PC-3 (cell line): ENCODE data around the gene CCDC178. TPM values are rescaled to one million over a fixed set of nuclear protein-coding genes. Genes with fewer than 3 reads are reported as not detected.
"Not testable (repeated sequence)": the region's sequence is repeated elsewhere in the genome, so short reads cannot be mapped to it uniquely, and the experiment has no call there.

Source experiments
- ATAC-seq: fragments of 200-7000 bp; cut with Tn5 transposase; 2 replicates; pipeline ENCODE4 v1.9.1; 2020; ENCODE audit warnings: mild to moderate bottlenecking, moderate library complexity
- BruUV-seq: library from RNA; stranded (reverse); fragments of 400-500 nt; replicated peaks from 2 replicates; lab custom pipeline; 2021; lab: Mats Ljungman, UMichigan
- CTCF ChIA-PET: fragments of 300-600 bp; sonication (Branson Sonifier 250); formaldehyde crosslinking; loops from one replicate; lab custom pipeline; 2022; ENCODE audit warnings: antibody characterized with exemption; lab: Charles Lee
- POLR2A ChIA-PET: fragments of 300-600 bp; sonication (Branson Sonifier 250); formaldehyde crosslinking; loops from one replicate; lab custom pipeline; 2022; ENCODE audit warnings: antibody characterized with exemption; ENCODE audit not compliant: unreplicated experiment; lab: Charles Lee
- DNase-seq: peaks from one replicate; pipeline ENCODE4 v3.0.0-alpha.2; 2015
- H2AFZ ChIP-seq: fragments of 300-600 bp; sonication (generic); 2 replicates; pipeline ENCODE4 v1.6.0; 2016; ENCODE audit warnings: antibody characterized with exemption, low read length
- H3F3A ChIP-seq: fragments of 300-600 bp; sonication (generic); one replicate; pipeline ENCODE4 v1.6.0; 2017; ENCODE audit warnings: antibody characterized with exemption, low read length, control low read depth, mild to moderate bottlenecking; ENCODE audit not compliant: unreplicated experiment
- H3K27ac ChIP-seq: fragments of 300-600 bp; sonication (generic); 2 replicates; pipeline ENCODE4 v1.5.1; 2016; ENCODE audit warnings: mild to moderate bottlenecking, low read length
- H3K27me3 ChIP-seq: fragments of 300-600 bp; sonication (generic); 2 replicates; pipeline ENCODE4 v1.6.1; 2016; ENCODE audit warnings: low read length, mixed read lengths
- H3K36me3 ChIP-seq: fragments of 300-600 bp; sonication (generic); 2 replicates; pipeline ENCODE4 v1.6.1; 2016; ENCODE audit warnings: low read depth, mixed run types, low read length, mixed read lengths
- H3K4me1 ChIP-seq: fragments of 300-600 bp; sonication (generic); 2 replicates; pipeline ENCODE4 v1.5.1; 2016; ENCODE audit warnings: low read length; ENCODE audit not compliant: insufficient read depth
- H3K4me2 ChIP-seq: fragments of 300-600 bp; sonication (generic); 2 replicates; pipeline ENCODE4 v1.6.0; 2016; ENCODE audit warnings: low read length
- H3K4me3 ChIP-seq: fragments of 300-600 bp; sonication (generic); 2 replicates; pipeline ENCODE4 v1.5.1; 2016; ENCODE audit warnings: mild to moderate bottlenecking, low read length, mixed read lengths
- H3K79me2 ChIP-seq: fragments of 300-600 bp; sonication (generic); 2 replicates; pipeline ENCODE4 v1.6.1; 2017; ENCODE audit warnings: low read length, mixed read lengths
- H3K9ac ChIP-seq: fragments of 300-600 bp; sonication (generic); 2 replicates; pipeline ENCODE4 v1.6.0; 2016; ENCODE audit warnings: mild to moderate bottlenecking, low read length
- H3K9me2 ChIP-seq: fragments of 300-600 bp; sonication (generic); replicated peaks from 2 replicates; pipeline ENCODE4 v1.6.1; 2016; ENCODE audit warnings: mixed run types, low read length, mixed read lengths
- H3K9me3 ChIP-seq: fragments of 300-600 bp; sonication (generic); 2 replicates; pipeline ENCODE4 v1.6.1; 2016; ENCODE audit warnings: low read length, mixed read lengths
- H4K20me1 ChIP-seq: fragments of 300-600 bp; sonication (generic); 2 replicates; pipeline ENCODE4 v1.6.1; 2016; ENCODE audit warnings: low read length, mixed read lengths
- EZH2 ChIP-seq: fragments of 300-600 bp; sonication (generic); IDR thresholded peaks from one replicate; pipeline ENCODE4 v1.6.1; 2017; ENCODE audit warnings: antibody characterized with exemption, mild to moderate bottlenecking, low read length; ENCODE audit not compliant: unreplicated experiment
- EZH2phosphoT487 ChIP-seq: fragments of 300-600 bp; sonication (generic); IDR thresholded peaks from 2 replicates; pipeline ENCODE4 v1.6.1; 2018; ENCODE audit warnings: mild to moderate bottlenecking, antibody characterized with exemption, low read length, borderline replicate concordance
- intact Hi-C: fragments of 100-400 bp; cut with micrococcal nuclease; formaldehyde crosslinking; loops from 2 replicates; pipeline ENCODE4 v1.9.0; 2023
- total RNA-seq: library from RNA; depleted of rRNA; stranded (reverse); fragments of >200 nt; gene quantifications from 2 replicates; pipeline ENCODE4 v1.2.3, GENCODE V29; 2014
- TF ChIP-seq, protein P1 (sequence below): fragments of 300-600 bp; sonication (generic); conservative IDR thresholded peaks from 2 replicates; pipeline ENCODE4 v1.5.1; 2017; ENCODE audit warnings: antibody characterized with exemption, low read depth, mild to moderate bottlenecking, low read length

Gene CCDC178
- total RNA-seq, 1 experiment from 2014 or later = not detected

DNA sequence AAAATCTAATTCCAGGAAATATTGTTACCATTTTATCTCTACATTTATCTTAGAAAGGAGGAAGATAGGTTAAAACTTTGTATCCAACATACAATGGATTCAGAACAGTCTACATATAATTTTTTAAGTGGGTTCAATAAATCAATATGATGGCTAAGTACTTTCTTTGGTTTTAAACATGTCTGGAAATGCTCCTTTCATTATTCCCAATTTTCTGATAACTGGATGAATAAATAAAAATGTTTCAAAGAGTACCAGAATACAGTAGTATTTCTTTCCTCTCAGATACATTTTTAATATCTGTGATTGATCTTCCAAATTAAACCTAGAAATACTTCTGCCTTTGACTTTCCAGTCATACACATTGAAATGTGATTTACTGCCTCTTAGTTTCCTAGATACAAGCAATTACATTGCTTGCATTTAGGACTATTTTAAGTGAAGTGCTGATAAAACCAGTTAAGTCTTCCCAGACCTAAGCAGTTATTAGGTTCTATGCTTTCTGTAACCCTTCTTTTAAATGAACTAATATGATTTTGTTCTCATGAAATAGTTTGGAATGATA is 283.5 kb downstream of the CCDC178 start:
- CTCF ChIA-PET = no interaction called here
- intact Hi-C loops = no loop called here

DNA sequence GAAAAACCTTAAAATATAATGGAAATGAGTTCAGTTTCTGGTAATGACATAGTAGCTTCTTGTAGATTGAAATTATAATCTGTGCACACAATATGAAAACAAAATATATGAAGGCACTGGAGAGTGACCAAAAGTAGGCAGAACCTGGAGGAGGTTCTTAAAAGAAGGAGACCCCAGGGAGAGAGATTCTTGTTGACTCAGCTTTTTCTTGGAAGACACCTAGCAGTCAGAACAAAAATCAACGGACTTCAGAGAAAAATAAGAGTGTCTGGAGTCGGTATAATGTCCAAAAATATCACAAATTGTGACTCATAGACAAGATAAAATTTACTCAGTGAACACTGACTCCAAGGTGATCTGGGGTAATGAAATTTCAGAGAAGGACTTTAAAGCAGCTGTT is 286.5 kb downstream of the CCDC178 start:
- Histone ChIP-seq H3K4me3 (no peak overlapping the region), H3K4me2 (no peak overlapping the region), H2AFZ (no peak overlapping the region), H3K79me2 (no peaks in the 10 kb centered on the region), H3F3A (no peaks in the 10 kb centered on the region), H4K20me1 (no peaks in the 10 kb centered on the region), H3K9me3 (no peaks in the 10 kb centered on the region), H3K9ac (no peak overlapping the region), H3K27me3 (no peaks in the 10 kb centered on the region), H3K4me1 (no peaks in the 10 kb centered on the region), H3K36me3 (no peaks in the 10 kb centered on the region), H3K9me2 (no peaks in the 10 kb centered on the region), H3K27ac (no peak overlapping the region)
- DNase-seq (no peak), ATAC-seq (no peak)
- BruUV-seq = no TSS peak
- CTCF ChIA-PET = no interaction called here
- POLR2A ChIA-PET = no interaction called here
- intact Hi-C loops = no loop called here
- no peak for TF ChIP-seq EZH2
- TF ChIP-seq, protein P1, sequence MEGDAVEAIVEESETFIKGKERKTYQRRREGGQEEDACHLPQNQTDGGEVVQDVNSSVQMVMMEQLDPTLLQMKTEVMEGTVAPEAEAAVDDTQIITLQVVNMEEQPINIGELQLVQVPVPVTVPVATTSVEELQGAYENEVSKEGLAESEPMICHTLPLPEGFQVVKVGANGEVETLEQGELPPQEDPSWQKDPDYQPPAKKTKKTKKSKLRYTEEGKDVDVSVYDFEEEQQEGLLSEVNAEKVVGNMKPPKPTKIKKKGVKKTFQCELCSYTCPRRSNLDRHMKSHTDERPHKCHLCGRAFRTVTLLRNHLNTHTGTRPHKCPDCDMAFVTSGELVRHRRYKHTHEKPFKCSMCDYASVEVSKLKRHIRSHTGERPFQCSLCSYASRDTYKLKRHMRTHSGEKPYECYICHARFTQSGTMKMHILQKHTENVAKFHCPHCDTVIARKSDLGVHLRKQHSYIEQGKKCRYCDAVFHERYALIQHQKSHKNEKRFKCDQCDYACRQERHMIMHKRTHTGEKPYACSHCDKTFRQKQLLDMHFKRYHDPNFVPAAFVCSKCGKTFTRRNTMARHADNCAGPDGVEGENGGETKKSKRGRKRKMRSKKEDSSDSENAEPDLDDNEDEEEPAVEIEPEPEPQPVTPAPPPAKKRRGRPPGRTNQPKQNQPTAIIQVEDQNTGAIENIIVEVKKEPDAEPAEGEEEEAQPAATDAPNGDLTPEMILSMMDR = no peak

More for the DNA sequence above, 283.5 kb downstream of the CCDC178 start:
- Histone ChIP-seq H3F3A (no peaks in the 10 kb centered on the region), H4K20me1 (no peaks in the 10 kb centered on the region), H3K9me3 (no peaks in the 10 kb centered on the region), H3K4me2 (no peak overlapping the region), H3K36me3 (no peaks in the 10 kb centered on the region), H3K9me2 (no peaks in the 10 kb centered on the region), H3K4me1 (no peaks in the 10 kb centered on the region), H2AFZ (no peak overlapping the region), H3K9ac (no peak overlapping the region), H3K4me3 (no peak overlapping the region), H3K27ac (no peak overlapping the region), H3K79me2 (no peaks in the 10 kb centered on the region), H3K27me3 (no peaks in the 10 kb centered on the region)
- POLR2A ChIA-PET = no interaction called here
- DNase-seq (no peak), ATAC-seq (no peak)
- TF ChIP-seq EZH2phosphoT487 (no peak), EZH2 (no peak)
- TF ChIP-seq, protein P1 = no peak
- BruUV-seq = no TSS peak

GRCh38 chr18:33152376-33152775 is 288.1 kb downstream of the CCDC178 start:
- H3K36me3 ChIP-seq = no peaks in the 10 kb centered on the region
- H3K4me2 ChIP-seq = no peak overlapping the region
- TF ChIP-seq EZH2 (no peak), EZH2phosphoT487 (no peak)
- TF ChIP-seq, protein P1 = no peak
- H3K27ac ChIP-seq = no peak overlapping the region
- ChIA-PET POLR2A (no interaction called here), CTCF (no interaction called here)
- intact Hi-C loops = no loop called here
- H3K4me3 ChIP-seq = no peak overlapping the region
- no peak overlapping the region for H2AFZ ChIP-seq
- H3K9me3 ChIP-seq = no peaks in the 10 kb centered on the region
- H3K9ac ChIP-seq = no peak overlapping the region
- H3F3A ChIP-seq = no peaks in the 10 kb centered on the region
- H3K4me1 ChIP-seq = no peaks in the 10 kb centered on the region
- ATAC-seq (no peak), DNase-seq (no peak)
- H3K79me2 ChIP-seq = no peaks in the 10 kb centered on the region
- no peaks in the 10 kb centered on the region for H4K20me1 ChIP-seq
- no TSS peak for BruUV-seq
- no peaks in the 10 kb centered on the region for H3K27me3 ChIP-seq
- H3K9me2 ChIP-seq = no peaks in the 10 kb centered on the region

DNA sequence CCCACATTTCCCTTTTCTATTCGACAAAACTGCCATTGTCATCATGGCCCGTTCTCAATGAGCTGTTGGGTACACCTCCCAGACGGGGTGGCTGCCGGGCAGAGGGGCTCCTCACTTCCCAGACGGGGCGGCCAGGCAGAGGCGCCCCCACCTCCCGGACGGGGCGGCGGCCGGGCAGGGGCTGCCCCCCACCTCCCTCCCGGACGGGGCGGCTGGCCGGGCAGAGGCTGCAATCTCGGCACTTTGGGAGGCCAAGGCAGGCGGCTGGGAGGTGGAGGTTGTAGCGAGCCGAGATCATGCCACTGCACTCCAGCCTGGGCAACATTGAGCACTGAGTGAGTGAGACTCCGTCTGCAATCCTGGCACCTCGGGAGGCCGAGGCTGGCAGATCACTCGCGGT is 292.7 kb downstream of the CCDC178 start:
- H3K4me2 ChIP-seq, H3K9me3 ChIP-seq, intact Hi-C loops, ATAC-seq, H3K36me3 ChIP-seq, H3K4me1 ChIP-seq, POLR2A ChIA-PET, H3K27me3 ChIP-seq, H3K27ac ChIP-seq, H3K4me3 ChIP-seq, H3K9ac ChIP-seq, DNase-seq, BruUV-seq, CTCF ChIA-PET, H3F3A ChIP-seq, H2AFZ ChIP-seq, H4K20me1 ChIP-seq, H3K79me2 ChIP-seq, H3K9me2 ChIP-seq: not testable (repeated sequence)
